GM12875 (cell line): Measurements from ENCODE around the gene TOP3B.

ENCODE experiments used
- H3K4me3 ChIP-seq: one replicate; pipeline ENCODE4 v1.5.1; 2011; ENCODE audit warnings: low read depth, low read length, control low read depth
- TF ChIP-seq, protein P1 (sequence below): IDR thresholded peaks from 2 replicates; pipeline ENCODE4 v1.5.1; 2011; ENCODE audit warnings: low read depth, mild to moderate bottlenecking, control low read depth, inconsistent platforms, low read length, moderate library complexity, borderline replicate concordance; ENCODE audit not compliant: insufficient read depth

The TOP3B gene

DNA sequence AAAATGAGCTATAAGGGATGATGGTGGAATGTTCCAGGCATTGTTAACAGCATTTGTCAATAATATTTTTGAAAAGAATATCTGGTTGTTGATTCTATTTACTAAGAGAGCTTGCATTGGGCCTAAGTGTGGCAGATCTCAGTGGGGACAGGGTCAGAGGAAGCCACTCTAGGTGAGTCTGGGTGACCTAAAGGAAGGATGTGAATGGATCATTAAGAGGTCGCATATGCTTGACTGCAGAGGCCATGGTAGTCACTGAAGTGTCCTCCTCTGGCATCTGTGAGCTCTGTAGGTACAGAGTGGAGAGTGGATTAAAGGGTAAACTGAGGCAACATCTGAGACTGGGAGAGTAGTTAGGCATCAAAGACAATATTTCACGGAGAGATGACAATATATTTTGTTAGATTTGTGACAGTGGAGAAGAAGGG, 37.9 kb upstream of the TOP3B start:
- TF ChIP-seq, protein P1, sequence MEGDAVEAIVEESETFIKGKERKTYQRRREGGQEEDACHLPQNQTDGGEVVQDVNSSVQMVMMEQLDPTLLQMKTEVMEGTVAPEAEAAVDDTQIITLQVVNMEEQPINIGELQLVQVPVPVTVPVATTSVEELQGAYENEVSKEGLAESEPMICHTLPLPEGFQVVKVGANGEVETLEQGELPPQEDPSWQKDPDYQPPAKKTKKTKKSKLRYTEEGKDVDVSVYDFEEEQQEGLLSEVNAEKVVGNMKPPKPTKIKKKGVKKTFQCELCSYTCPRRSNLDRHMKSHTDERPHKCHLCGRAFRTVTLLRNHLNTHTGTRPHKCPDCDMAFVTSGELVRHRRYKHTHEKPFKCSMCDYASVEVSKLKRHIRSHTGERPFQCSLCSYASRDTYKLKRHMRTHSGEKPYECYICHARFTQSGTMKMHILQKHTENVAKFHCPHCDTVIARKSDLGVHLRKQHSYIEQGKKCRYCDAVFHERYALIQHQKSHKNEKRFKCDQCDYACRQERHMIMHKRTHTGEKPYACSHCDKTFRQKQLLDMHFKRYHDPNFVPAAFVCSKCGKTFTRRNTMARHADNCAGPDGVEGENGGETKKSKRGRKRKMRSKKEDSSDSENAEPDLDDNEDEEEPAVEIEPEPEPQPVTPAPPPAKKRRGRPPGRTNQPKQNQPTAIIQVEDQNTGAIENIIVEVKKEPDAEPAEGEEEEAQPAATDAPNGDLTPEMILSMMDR = no peak
- no peak overlapping the region for H3K4me3 ChIP-seq

DNA sequence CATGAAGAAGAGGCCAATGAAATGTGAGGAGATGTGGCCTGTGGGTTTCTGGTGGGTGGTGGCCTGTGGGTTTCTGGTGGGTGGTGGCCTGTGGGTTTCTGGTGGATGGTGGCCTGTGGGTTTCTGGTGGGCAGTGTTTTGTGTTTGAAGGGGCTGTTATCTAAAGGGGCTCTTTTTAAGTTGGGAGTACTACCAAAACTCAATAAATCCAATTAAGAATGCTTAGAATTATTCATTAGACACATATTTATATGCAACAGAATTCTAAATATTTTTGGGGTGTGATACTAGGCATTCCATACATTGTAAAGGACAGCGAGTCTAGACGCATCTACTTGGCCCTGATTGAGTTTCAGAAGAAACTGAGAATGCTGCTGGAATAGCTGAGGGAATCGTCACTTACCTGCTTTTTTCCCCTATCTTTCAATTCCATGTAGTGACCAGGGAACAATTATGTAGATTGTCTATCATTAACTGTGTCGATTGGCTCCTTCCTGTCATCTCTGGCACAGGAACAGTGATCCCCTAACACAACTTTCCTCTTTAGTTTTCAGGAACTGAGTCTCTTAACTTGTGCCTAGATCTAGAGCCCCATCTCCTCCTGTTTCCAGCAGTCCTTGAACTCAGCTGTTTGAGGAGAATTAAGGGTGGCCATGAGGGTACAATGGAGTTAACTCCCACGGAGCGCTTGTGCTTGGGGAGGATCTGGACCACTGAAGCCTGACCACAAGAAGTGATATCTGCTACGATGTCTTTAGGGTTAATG, 37.3 kb upstream of the TOP3B start:
- H3K4me3 ChIP-seq = no peak overlapping the region
- TF ChIP-seq, protein P1 = no peak

DNA sequence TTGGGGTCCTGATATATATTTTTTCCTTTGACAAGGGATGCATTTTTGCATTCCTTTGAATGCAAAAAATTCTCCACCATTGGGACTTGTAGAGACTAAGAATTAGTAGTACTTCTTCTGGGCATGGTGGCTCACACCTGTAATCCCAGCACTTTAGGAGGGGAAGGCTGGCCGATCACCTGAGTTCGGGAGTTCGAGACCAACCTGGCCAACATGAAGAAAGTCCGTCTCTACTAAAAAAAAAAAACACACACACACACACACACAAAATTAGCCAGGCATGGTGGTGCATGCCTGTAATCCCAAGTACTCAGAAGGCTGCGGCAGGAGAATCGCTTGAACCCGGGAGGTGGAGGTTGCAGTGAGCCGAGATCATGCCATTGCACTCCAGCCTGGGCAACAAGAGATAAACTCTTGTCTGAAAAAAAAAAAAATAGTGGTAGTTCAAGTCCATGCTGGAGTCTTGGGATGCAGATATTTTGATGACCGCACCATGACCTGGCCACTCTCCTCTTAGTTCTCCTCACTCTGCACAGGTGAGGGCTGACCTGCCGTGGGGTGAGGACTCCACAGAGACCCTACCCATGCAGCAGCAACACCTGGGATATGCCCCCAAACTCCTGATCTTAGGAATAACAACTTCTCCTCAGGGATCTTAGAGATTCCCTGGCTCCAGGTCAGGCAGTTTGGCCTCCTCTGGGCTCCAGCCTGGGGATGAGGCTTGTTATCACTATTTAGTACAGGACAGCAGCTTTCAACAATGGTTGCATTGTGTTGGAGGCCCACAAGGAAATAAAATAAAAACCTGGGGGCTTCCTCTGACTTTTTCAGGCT, 36.5 kb upstream of the TOP3B start:
- TF ChIP-seq, protein P1 = no peak
- H3K4me3 ChIP-seq = no peak overlapping the region

DNA sequence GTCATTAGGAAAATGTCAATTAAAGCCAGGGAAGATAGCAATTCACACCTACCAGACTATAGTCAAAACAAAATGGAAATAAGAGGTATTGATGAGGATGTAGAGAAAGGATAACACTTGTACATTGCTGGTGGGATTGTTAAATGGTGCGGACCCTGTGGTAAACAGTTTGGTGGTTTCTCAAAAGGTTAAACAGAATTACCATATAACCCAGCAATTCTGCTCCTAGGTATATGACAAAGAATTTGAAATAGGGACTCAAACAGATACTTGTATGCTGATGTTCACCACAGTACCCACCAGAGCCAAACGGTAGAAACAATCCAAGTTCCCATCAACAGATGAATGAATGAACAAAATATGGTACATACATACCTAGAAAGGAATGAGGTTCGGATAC, 33.0 kb upstream of the TOP3B start:
- H3K4me3 ChIP-seq = no peak overlapping the region
- TF ChIP-seq, protein P1 = no peak

DNA sequence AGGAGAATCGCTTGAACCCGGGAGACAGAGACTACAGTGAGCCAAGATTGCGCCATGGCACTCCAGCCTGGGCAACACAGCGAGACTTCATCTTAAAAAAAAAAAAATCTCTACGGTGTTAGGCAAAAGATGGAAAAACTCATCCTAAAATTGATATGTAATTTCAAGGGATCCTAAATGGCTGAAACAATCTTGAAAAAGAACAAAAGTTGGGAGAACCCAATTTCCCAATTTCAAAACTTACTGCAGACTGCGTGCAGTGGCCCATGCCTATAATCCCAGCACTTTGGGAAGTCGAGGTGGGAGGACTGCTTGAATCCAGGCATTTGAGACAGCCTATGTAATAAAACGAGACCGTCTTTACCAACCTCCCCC, 31.7 kb upstream of the TOP3B start:
- no peak overlapping the region for H3K4me3 ChIP-seq
- TF ChIP-seq, protein P1 = no peak

DNA sequence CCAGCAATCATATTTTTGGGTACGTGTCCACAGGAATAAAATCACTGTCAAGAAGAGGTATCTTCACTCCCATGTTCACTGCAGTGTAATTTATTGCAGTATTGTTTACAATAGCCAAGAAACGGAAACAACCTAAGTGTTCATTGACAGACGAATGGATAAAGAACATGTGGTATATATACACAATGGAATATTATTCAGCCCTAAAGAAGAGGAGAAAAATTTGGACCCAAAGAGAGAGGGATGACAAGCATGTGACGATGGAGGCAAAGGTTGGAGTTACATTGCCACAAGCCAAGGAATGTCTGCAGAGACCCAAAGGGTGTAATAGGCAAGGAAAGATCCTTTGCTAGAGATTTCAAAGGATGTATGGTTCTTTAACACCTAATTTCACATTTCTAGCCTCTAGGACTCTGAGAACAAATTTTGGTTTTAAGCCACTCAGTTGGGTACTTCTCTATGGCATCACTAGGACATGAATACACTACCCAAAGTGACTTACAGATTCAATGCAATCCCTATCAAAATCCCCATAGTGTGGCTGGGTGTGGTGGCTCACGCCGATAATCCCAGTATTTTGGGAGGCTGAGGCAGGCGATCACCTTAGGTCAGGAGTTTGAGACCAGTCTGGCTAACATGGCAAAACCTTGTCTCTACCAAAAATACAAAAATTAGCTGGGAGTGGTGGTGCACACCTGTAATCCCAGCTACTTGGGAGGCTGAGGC, 31.1 kb upstream of the TOP3B start:
- TF ChIP-seq, protein P1 = no peak
- no peak overlapping the region for H3K4me3 ChIP-seq
